ENCODE data around the gene PKDREJ. TPM values are rescaled to one million over a fixed set of nuclear protein-coding genes. Genes with fewer than 3 reads are reported as not detected.

The PKDREJ gene
- total and polyA plus RNA-seq, 2 donors (not counting 1 experiment from before 2014, with no cell fraction given) = under 0.01 TPM; not detected in 1

DNA sequence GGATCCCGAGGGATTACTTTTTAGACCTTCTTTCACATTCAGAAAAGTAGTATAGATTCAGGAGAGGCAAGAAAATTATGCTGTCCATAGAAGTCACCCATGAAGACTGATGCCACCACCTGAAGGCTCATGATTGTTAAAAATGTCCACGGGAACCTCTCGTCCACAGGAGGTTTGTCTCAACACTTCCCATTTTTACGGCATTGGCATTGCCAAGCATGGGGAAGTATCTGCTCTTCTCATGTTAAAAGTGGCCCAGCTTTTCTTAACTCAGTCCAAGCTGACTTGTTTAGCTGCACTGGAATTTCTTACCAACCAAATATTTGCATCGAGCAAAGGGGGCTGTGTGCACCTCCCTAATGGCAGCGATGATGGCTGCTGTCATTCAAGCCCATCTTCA lies 22.6 kb downstream of the PKDREJ start:
- Histone ChIP-seq H3K4me1 (ENCODE audit: control insufficient read depth, extremely low read depth, insufficient read depth, low read length) (no peaks in the 10 kb centered on the region), H3K27ac (ENCODE audit: insufficient read depth, low read length) (no peak overlapping the region), H3K4me2 (ENCODE audit: extremely low read depth, insufficient read depth, low read length) (no peak overlapping the region), H3K36me3 (ENCODE audit: control insufficient read depth, insufficient read depth, low read length) (peaks cover 5% of the 10 kb centered on the region), H3K79me2 (ENCODE audit: control insufficient read depth, insufficient read depth, low read length) (no peaks in the 10 kb centered on the region), H4K20me1 (ENCODE audit: control insufficient read depth, extremely low read depth, insufficient read depth, low read length) (no peaks in the 10 kb centered on the region), H3K9ac (ENCODE audit: insufficient read depth, low read length) (no peak overlapping the region), H3K27me3 (ENCODE audit: control insufficient read depth, insufficient read depth, low read length) (no peaks in the 10 kb centered on the region), H3K9me3 (ENCODE audit: control insufficient read depth, insufficient read depth, low read depth, low read length) (no peaks in the 10 kb centered on the region), H3K4me3 (replicated peaks in 1 of 4; ENCODE audit: control extremely low read depth in 1 of 4, insufficient read depth in 1 of 4, low read depth in 3 of 4, low read length in 4 of 4) (no peak overlapping the region), H2AFZ (ENCODE audit: low read length) (no peak overlapping the region)
- TF ChIP-seq, protein P1, sequence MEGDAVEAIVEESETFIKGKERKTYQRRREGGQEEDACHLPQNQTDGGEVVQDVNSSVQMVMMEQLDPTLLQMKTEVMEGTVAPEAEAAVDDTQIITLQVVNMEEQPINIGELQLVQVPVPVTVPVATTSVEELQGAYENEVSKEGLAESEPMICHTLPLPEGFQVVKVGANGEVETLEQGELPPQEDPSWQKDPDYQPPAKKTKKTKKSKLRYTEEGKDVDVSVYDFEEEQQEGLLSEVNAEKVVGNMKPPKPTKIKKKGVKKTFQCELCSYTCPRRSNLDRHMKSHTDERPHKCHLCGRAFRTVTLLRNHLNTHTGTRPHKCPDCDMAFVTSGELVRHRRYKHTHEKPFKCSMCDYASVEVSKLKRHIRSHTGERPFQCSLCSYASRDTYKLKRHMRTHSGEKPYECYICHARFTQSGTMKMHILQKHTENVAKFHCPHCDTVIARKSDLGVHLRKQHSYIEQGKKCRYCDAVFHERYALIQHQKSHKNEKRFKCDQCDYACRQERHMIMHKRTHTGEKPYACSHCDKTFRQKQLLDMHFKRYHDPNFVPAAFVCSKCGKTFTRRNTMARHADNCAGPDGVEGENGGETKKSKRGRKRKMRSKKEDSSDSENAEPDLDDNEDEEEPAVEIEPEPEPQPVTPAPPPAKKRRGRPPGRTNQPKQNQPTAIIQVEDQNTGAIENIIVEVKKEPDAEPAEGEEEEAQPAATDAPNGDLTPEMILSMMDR (conservative IDR thresholded peaks at IDR 0.05 in 1 of 2, IDR thresholded peaks at IDR 0.05 in 1 of 2; ENCODE audit: low read depth in 1 of 2, low read length in 2 of 2) = no peak
- TF ChIP-seq EZH2 (IDR thresholded peaks at IDR 0.05; ENCODE audit: low read length, missing control alignments) = no peak
- no peak for DNase-seq (ENCODE audit: low read depth in 2 of 2)

DNA sequence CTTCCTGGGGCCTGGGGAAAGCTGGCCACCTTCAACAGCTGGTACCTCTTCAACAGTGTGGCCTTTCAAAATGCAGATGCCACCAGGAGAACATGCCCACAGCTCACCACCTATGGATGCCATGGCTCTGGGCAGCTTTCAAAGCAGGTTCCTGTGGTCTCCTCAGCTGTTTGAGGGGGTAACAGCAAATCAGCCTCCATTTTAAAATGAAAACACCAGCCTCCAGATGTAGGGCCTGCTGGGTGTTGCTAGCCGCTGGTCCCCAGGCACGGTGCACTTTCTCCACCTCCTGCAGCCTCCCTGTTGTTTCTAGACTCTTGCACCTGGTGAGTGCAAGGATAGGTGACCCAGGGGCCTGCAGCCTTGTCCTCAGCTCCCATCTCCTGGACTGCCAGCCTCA lies 23.1 kb downstream of the PKDREJ start:
- Histone ChIP-seq H3K4me3 (replicated peaks in 1 of 4; ENCODE audit: control extremely low read depth in 1 of 4, insufficient read depth in 1 of 4, low read depth in 3 of 4, low read length in 4 of 4) (no peak overlapping the region), H3K4me1 (ENCODE audit: control insufficient read depth, extremely low read depth, insufficient read depth, low read length) (no peaks in the 10 kb centered on the region), H3K79me2 (ENCODE audit: control insufficient read depth, insufficient read depth, low read length) (no peaks in the 10 kb centered on the region), H3K27ac (ENCODE audit: insufficient read depth, low read length) (no peak overlapping the region), H3K9me3 (ENCODE audit: control insufficient read depth, insufficient read depth, low read depth, low read length) (no peaks in the 10 kb centered on the region), H3K4me2 (ENCODE audit: extremely low read depth, insufficient read depth, low read length) (no peak overlapping the region), H3K36me3 (ENCODE audit: control insufficient read depth, insufficient read depth, low read length) (peaks cover 5% of the 10 kb centered on the region), H3K9ac (ENCODE audit: insufficient read depth, low read length) (no peak overlapping the region), H3K27me3 (ENCODE audit: control insufficient read depth, insufficient read depth, low read length) (no peaks in the 10 kb centered on the region), H4K20me1 (ENCODE audit: control insufficient read depth, extremely low read depth, insufficient read depth, low read length) (no peaks in the 10 kb centered on the region), H2AFZ (ENCODE audit: low read length) (no peak overlapping the region)
- no peak for DNase-seq (ENCODE audit: low read depth in 2 of 2)
- no peak for TF ChIP-seq EZH2 (IDR thresholded peaks at IDR 0.05; ENCODE audit: low read length, missing control alignments)
- TF ChIP-seq, protein P1 (conservative IDR thresholded peaks at IDR 0.05 in 1 of 2, IDR thresholded peaks at IDR 0.05 in 1 of 2; ENCODE audit: low read depth in 1 of 2, low read length in 2 of 2) = no peak

DNA sequence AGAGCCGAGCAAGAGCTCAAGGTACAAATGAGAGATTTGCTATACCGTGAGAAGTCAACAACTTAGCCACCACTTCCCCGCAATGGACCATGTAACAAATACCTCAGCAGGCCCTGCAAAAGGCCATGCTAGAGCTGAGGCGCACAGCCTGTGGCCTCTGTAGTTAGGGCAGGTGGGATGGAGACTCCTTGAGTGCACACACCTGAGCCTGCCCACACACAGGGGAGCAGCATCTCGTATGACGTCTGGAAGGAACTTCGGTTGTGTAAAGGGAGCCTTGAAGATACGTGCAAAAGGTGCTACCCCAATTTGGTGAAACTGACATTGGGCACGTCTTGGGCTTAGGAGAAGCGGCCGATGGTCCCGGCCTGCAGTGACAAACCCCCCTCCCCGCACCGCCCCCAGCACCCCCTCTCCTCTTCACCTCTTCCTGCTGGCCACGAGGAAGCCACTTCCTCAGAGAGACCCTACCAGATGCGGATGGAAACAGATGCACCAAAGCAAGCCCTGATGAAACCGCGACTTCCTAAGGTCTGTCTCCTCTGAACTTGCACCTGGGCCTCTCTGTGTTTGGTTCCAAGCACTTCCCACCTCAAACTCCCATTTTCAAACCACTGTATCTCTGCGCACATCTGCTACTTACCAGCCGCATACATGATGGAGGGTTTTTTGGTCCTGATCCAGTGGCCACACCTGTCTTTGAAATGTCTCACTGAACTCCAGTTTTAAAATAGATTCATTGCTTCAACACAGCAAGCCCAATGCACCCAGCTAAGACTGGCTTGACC lies 23.7 kb downstream of the PKDREJ start:
- Histone ChIP-seq H3K9ac (ENCODE audit: insufficient read depth, low read length) (no peak overlapping the region), H4K20me1 (ENCODE audit: control insufficient read depth, extremely low read depth, insufficient read depth, low read length) (no peaks in the 10 kb centered on the region), H3K79me2 (ENCODE audit: control insufficient read depth, insufficient read depth, low read length) (no peaks in the 10 kb centered on the region), H3K27ac (ENCODE audit: insufficient read depth, low read length) (no peak overlapping the region), H3K4me1 (ENCODE audit: control insufficient read depth, extremely low read depth, insufficient read depth, low read length) (no peaks in the 10 kb centered on the region), H2AFZ (ENCODE audit: low read length) (no peak overlapping the region), H3K27me3 (ENCODE audit: control insufficient read depth, insufficient read depth, low read length) (no peaks in the 10 kb centered on the region), H3K9me3 (ENCODE audit: control insufficient read depth, insufficient read depth, low read depth, low read length) (no peaks in the 10 kb centered on the region), H3K4me3 (replicated peaks in 1 of 4; ENCODE audit: control extremely low read depth in 1 of 4, insufficient read depth in 1 of 4, low read depth in 3 of 4, low read length in 4 of 4) (no peak overlapping the region), H3K4me2 (ENCODE audit: extremely low read depth, insufficient read depth, low read length) (no peak overlapping the region), H3K36me3 (ENCODE audit: control insufficient read depth, insufficient read depth, low read length) (peaks cover 3% of the 10 kb centered on the region)
- no peak for DNase-seq (ENCODE audit: low read depth in 2 of 2)
- TF ChIP-seq, protein P1 (conservative IDR thresholded peaks at IDR 0.05 in 1 of 2, IDR thresholded peaks at IDR 0.05 in 1 of 2; ENCODE audit: low read depth in 1 of 2, low read length in 2 of 2) = no peak
- TF ChIP-seq EZH2 (IDR thresholded peaks at IDR 0.05; ENCODE audit: low read length, missing control alignments) = no peak

All from fibroblast of lung (primary cell).